ENCODE measurements around the gene AARS1.
"Not testable (repeated sequence)": the region's sequence is repeated elsewhere in the genome, so short reads cannot be mapped to it uniquely, and the experiment has no call there.

AARS1 gene

GRCh38 chr16:70258946-70259345, 30.4 kb downstream of the AARS1 start:
- no peaks in the 10 kb centered on the region for H3K27me3 ChIP-seq (ENCODE audit: insufficient read depth, low read length)

DNA sequence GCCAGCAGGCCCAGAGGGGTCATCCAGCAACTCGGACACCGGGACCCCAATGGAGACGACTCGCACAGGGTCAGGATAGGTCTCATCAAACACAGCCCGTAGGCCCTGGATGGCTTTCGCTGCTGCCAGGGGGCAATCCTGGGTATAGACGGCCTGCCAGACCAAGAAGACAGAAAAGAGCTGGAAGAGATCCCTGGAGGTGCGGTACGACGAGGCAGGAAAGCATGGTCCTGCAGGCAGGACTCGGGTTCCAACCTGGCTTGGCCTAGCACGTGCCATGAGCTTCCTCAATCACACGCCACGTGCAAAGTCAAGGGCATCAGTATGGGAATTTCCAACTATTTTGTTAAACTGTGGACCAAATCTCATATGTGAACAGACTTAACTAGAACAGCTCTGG, 31.2 kb downstream of the AARS1 start:
- Histone ChIP-seq H3K36me3 (ENCODE audit: insufficient read depth, low read length) (peaks cover 84% of the 10 kb centered on the region), H2AFZ (ENCODE audit: low read depth, low read length) (no peak overlapping the region), H3K9me3 (ENCODE audit: low read length) (no peaks in the 10 kb centered on the region), H3K4me1 (ENCODE audit: insufficient read depth, low read length) (no peaks in the 10 kb centered on the region), H3K4me3 (ENCODE audit: low read length) (no peak overlapping the region), H3K27me3 (ENCODE audit: insufficient read depth, low read length) (no peaks in the 10 kb centered on the region)

More at GRCh38 chr16:70258946-70259345, 30.4 kb downstream of the AARS1 start:
- H3K36me3 ChIP-seq (ENCODE audit: insufficient read depth, low read length): peaks cover 84% of the 10 kb centered on the region
- H2AFZ ChIP-seq (ENCODE audit: low read depth, low read length): no peak overlapping the region
- no peaks in the 10 kb centered on the region for H3K4me1 ChIP-seq (ENCODE audit: insufficient read depth, low read length)
- H3K9me3 ChIP-seq (ENCODE audit: low read length): no peaks in the 10 kb centered on the region
- H3K4me3 ChIP-seq (ENCODE audit: low read length): no peak overlapping the region

DNA sequence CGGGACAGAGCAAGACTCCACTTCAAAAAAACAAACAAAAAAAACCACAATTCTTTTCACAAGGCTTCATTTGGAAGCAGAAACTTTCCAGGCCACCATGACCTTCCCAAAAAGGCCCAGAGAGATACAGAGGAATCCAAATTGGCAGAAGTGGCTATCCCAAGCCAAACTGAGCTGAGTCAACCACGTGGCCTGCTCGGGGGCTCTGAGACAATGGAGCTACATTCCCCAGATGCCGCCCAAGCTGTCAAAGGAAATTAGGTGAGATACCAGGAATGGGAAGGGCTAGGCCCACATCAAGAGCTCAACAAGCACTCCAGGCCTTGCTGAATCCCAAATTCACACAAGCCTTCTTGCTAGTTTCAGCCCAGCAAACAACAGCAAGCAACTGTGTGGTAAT, 31.9 kb downstream of the AARS1 start:
- H3K4me3 ChIP-seq (ENCODE audit: low read length): no peak overlapping the region
- no peaks in the 10 kb centered on the region for H3K9me3 ChIP-seq (ENCODE audit: low read length)
- H3K4me1 ChIP-seq (ENCODE audit: insufficient read depth, low read length): no peaks in the 10 kb centered on the region
- peaks cover 86% of the 10 kb centered on the region for H3K36me3 ChIP-seq (ENCODE audit: insufficient read depth, low read length)
- H3K27me3 ChIP-seq (ENCODE audit: insufficient read depth, low read length): no peaks in the 10 kb centered on the region
- no peak overlapping the region for H2AFZ ChIP-seq (ENCODE audit: low read depth, low read length)

DNA sequence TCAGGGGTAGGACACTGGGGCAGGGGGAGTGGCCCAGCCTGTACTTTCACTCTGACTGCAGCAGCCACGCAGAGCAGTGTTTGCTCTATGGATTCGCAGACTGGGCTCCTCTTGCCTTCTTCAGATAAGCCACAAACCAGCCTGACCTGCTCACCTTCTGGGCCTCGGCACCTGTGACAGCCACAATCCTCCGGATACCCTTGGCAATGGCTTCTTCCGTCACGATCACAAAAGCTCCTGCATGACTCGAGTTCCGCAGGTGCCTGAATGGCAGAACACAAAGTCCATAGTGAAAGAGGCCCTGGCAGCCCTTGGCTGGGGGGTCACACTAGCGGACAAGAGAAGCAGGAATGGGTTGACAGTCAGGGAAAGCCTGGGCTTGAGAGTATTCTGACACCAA, 33.7 kb downstream of the AARS1 start:
- Histone ChIP-seq H3K4me3 (ENCODE audit: low read length) (no peak overlapping the region), H2AFZ (ENCODE audit: low read depth, low read length) (no peak overlapping the region), H3K9me3 (ENCODE audit: low read length) (no peaks in the 10 kb centered on the region), H3K27me3 (ENCODE audit: insufficient read depth, low read length) (no peaks in the 10 kb centered on the region), H3K36me3 (ENCODE audit: insufficient read depth, low read length) (peaks cover 73% of the 10 kb centered on the region), H3K4me1 (ENCODE audit: insufficient read depth, low read length) (peaks cover 5% of the 10 kb centered on the region)

GRCh38 chr16:70254965-70255286, 34.4 kb downstream of the AARS1 start:
- Histone ChIP-seq H2AFZ (ENCODE audit: low read depth, low read length) (no peak overlapping the region), H3K9me3 (ENCODE audit: low read length) (no peaks in the 10 kb centered on the region), H3K27me3 (ENCODE audit: insufficient read depth, low read length) (no peaks in the 10 kb centered on the region), H3K36me3 (ENCODE audit: insufficient read depth, low read length) (peaks cover 69% of the 10 kb centered on the region), H3K4me3 (ENCODE audit: low read length) (no peak overlapping the region), H3K4me1 (ENCODE audit: insufficient read depth, low read length) (peaks cover 9% of the 10 kb centered on the region)

DNA sequence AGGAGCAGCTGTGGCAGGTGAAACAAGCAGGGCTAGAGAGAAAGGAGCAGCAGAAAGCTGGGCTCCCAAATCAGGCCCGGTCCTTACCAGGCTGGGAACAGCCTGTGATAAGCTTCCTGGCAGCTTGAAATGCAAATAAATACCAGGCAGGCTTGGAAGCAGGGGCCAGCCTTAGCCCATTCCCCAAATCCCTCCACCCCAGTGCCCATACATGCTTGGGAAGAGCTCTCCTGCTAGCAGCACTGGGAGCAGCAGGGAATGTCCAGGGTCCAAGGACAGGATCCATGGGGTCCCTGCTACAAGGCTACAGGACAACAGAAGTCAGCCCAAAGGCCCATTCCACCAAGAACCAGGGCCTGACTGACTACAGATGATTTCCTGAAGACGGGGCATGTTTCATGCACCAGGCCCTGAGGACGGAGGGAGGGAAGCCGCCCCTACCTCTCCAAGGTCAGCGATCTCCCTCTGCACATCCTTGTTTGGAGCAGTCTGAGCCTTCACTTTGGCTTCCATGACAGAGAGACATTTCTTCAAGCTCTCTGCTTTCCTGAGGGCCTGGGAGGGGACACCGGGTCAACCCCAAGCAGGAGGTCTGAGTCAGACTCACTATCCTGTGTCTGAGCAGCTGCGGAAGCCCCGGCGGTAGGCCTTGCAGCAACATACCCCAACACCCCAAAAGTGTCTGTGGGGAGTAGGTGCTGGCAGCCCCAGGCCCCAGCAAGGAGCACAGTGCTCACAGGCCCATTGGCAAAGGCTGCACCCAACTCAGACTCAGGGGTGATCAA, 34.9 kb downstream of the AARS1 start:
- peaks cover 67% of the 10 kb centered on the region for H3K36me3 ChIP-seq (ENCODE audit: insufficient read depth, low read length)
- no peaks in the 10 kb centered on the region for H3K9me3 ChIP-seq (ENCODE audit: low read length)
- H3K4me3 ChIP-seq (ENCODE audit: low read length): no peak overlapping the region
- peaks cover 9% of the 10 kb centered on the region for H3K4me1 ChIP-seq (ENCODE audit: insufficient read depth, low read length)
- H3K27me3 ChIP-seq (ENCODE audit: insufficient read depth, low read length): no peaks in the 10 kb centered on the region
- no peak overlapping the region for H2AFZ ChIP-seq (ENCODE audit: low read depth, low read length)

DNA sequence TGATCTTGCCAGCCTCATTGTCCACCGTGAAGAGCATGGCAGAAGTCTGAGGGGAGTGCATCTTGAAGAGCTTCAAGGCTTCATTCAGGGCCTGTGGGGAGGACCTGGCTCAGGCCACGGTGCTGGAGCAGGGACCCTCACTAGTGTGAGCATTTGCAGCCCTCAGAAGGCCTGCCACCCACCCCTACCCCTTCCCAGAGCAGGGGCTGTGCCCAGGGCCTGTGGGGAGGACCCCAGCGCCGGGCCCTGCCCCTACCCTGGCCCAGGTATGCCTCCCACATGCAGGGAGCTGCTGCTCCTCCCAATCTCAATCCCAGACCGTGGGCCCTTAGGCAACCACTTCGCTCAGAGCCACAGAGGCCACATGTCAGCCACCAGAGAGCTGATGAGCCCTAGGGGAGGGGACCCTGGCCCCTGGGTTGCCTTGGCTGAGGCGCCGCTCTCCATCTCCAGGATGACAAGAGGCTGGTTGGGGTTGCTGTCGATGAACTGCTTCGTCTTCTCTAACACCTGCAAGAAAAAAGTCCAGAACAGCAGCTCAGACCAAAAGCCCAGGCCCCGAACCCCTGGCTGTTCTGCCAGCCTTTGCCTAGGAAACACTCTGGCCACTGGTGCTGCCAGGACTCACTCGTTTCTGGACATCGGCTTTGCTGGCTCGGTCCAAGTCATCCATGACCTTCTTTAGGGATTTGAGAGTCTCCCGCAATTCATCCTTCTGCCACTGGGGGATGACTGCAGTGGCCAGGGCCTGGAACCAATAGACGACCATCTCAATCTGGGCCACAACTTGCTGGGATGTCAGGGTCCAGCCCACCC, 35.8 kb downstream of the AARS1 start:
- Histone ChIP-seq H3K9me3 (ENCODE audit: low read length) (no peaks in the 10 kb centered on the region), H3K4me3 (ENCODE audit: low read length) (no peak overlapping the region), H3K27me3 (ENCODE audit: insufficient read depth, low read length) (no peaks in the 10 kb centered on the region), H3K36me3 (ENCODE audit: insufficient read depth, low read length) (peaks cover 59% of the 10 kb centered on the region), H2AFZ (ENCODE audit: low read depth, low read length) (no peak overlapping the region), H3K4me1 (ENCODE audit: insufficient read depth, low read length) (peaks cover 9% of the 10 kb centered on the region)

DNA sequence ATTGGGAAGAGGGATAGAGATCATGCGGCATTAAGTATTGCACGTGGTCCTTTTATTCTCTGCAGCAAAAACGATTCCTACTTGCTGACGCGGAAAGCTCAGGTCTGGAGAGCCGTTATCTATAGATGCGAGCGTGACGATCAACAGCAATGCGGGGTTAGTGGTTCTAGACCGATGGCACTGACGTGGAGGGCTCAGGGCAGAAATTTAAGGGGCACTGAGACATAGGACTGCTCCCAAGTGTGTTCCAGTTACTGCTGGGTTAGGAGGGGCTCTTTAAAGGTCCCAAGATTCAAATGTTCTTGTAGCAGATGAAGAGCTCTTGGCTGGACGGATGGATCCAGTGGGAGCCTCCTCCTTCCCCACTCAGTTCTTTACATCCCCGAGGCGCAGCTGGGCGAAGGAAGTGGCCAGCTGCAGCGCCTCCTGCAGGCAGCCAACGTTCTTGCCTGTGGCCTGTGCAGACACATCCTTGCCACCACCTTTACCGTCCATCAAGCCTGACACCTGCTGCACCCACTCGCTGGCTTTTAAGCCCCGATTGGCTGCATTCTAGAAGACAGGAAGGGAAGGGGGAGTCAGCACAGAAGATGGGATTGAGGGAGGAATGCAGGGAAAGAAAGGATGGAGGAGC, 36.8 kb downstream of the AARS1 start:
- H3K4me1 ChIP-seq (ENCODE audit: insufficient read depth, low read length): peaks cover 9% of the 10 kb centered on the region
- peaks cover 49% of the 10 kb centered on the region for H3K36me3 ChIP-seq (ENCODE audit: insufficient read depth, low read length)
- no peaks in the 10 kb centered on the region for H3K27me3 ChIP-seq (ENCODE audit: insufficient read depth, low read length)
- H3K9me3 ChIP-seq (ENCODE audit: low read length): no peaks in the 10 kb centered on the region
- no peak overlapping the region for H3K4me3 ChIP-seq (ENCODE audit: low read length)
- no peak overlapping the region for H2AFZ ChIP-seq (ENCODE audit: low read depth, low read length)

DNA sequence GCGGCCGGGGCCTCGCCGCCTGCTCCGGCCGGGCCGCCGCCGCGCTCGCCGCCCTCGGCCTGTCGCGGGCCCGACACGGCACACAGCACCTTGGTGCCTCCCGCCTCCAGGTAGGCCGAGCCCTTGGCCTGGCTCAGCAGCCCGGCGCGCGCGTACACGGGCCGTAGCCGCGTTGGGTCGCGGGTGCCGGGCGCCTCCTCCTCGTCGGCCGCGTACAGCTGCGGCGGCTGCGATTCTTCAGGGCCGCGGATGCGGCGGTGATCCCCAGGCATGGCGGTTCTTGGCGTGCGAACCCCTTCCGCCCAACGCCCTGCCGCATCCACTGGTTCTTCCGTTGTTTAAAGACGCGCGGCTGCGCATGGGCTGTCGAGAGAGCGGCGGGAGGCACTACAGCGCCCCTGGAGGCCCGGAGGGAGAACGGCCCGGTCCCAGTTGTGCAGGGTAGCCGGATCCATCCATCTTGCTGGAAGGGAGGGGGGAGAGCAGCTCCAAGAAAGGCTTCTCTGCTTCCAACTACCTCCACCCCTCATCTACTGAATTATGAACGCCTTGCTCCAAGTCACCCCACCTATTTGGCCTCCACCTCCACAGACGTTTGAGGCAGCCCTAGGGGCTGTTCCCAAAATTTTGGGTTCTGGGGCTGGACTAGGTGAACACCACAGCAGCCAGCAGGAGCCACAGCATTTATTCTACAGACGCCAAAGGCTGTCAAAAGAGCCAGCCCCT, 37.5 kb downstream of the AARS1 start, which contains the start of gene EXOSC6:
TSS of gene EXOSC6 (minus strand) at position 312 of the 726 bp plus-strand sequence. CDS start at position 272, 40 bp downstream.
- H3K27me3 ChIP-seq (ENCODE audit: insufficient read depth, low read length): no peaks in the 10 kb centered on the region
- no peaks in the 10 kb centered on the region for H3K9me3 ChIP-seq (ENCODE audit: low read length)
- H2AFZ ChIP-seq (ENCODE audit: low read depth, low read length): no peak within 1 kb of the TSS
- peaks cover 9% of the 10 kb centered on the region for H3K4me1 ChIP-seq (ENCODE audit: insufficient read depth, low read length)
- peak within 1 kb of the TSS; percentile 75 for H3K4me3 ChIP-seq (ENCODE audit: low read length)
- H3K36me3 ChIP-seq (ENCODE audit: insufficient read depth, low read length): peaks cover 45% of the 10 kb centered on the region

DNA sequence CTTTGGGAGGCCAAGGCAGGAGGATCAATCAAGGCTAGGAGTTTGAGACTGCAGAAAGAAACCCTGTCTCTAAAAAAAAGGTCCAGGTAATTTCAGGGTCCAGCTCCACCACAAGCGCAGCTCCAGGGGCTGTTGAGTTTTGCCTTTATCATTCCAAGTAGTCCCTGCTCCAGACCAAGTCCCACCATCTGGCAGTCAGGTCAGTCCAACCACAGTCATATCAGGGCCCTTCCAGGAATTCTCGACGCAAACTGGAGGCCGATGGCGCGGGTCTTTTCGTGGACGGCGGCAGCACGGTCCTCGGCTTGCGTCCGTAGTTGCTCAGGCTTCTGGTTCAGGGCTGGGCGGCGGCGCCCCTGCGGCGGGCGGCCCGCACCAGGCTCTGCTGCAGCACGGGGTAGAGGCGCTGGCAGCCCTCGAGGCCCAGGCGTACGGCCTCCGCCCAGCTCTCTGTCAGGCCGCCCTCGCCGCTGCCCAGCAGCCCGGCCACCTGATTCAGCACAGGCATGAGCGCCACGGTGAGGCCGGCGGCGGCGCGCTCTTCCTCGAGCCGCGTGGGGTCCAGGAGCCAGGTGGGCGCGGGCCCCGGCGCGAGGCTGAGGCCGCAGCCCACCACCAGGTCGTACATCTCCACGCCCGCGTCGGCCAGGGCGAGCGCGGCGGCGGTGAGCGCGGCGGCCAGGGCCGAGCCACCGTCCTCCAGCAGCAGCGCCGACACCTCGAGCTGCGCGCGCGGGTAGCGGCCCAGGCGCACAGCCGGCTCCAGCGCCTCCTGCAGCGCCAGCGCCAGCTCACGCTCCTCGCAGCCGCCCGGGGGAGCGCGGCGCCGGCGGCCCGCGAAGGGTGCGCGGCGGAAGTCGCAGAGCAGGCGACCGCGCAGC, 38.3 kb downstream of the AARS1 start:
- peaks cover 39% of the 10 kb centered on the region for H3K36me3 ChIP-seq (ENCODE audit: insufficient read depth, low read length)
- peaks cover 9% of the 10 kb centered on the region for H3K4me1 ChIP-seq (ENCODE audit: insufficient read depth, low read length)
- no peaks in the 10 kb centered on the region for H3K27me3 ChIP-seq (ENCODE audit: insufficient read depth, low read length)
- H3K9me3 ChIP-seq (ENCODE audit: low read length): no peaks in the 10 kb centered on the region
- no peak overlapping the region for H2AFZ ChIP-seq (ENCODE audit: low read depth, low read length)
- H3K4me3 ChIP-seq (ENCODE audit: low read length): peak overlapping the region; percentile 75

DNA sequence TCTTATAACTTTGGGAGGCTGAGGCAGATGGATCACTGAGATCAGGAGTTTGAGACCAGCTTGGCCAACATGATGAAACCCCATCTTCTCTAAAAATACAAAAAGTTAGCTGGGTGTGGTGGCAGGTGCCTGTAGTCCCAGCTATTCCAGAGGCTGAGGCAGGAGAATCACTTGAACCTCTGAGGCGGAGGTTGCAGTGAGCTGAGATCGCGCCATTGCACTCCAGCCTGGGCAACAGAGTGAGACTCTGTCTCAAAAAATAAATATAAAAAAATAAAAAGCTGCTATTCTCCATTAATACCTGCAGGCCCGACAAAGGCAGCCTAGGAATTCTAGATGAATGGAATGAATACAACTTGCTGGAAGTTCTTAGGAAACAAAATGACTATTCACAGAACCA, 39.6 kb downstream of the AARS1 start:
- not testable (repeated sequence) for H3K4me3 ChIP-seq (ENCODE audit: low read length); H3K4me1 ChIP-seq (ENCODE audit: insufficient read depth, low read length); H3K9me3 ChIP-seq (ENCODE audit: low read length); H3K27me3 ChIP-seq (ENCODE audit: insufficient read depth, low read length); H2AFZ ChIP-seq (ENCODE audit: low read depth, low read length)
- peaks cover 28% of the 10 kb centered on the region for H3K36me3 ChIP-seq (ENCODE audit: insufficient read depth, low read length)

DNA sequence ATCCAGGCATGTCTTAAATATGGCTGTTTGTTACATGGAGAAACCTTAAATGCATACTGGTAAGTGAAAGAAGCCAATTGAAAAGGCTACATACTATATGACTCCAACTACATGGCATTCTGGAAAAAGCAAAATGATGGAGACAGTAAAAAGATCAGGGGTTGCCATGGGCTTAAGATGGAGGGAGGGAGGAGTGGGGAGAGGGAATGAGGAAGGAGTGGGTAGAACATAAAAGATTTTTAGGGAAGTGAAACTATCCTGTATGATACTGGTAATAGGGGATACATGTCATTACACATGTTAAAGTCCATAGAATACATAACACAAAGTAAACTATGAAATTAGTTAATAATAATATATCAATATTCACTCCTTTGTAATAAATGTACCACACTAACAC, 50.5 kb downstream of the AARS1 start:
- not testable (repeated sequence) for H3K9me3 ChIP-seq (ENCODE audit: low read length); H3K36me3 ChIP-seq (ENCODE audit: insufficient read depth, low read length); H3K4me3 ChIP-seq (ENCODE audit: low read length); H3K27me3 ChIP-seq (ENCODE audit: insufficient read depth, low read length); H3K4me1 ChIP-seq (ENCODE audit: insufficient read depth, low read length); H2AFZ ChIP-seq (ENCODE audit: low read depth, low read length)

Measured in neuron (in vitro differentiated cells).